Smooth muscle cell (in vitro differentiated cells): ENCODE data around the gene COPS4. TPM values are rescaled to one million over a fixed set of nuclear protein-coding genes. Genes with fewer than 3 reads are reported as not detected.
"Not testable (repeated sequence)": the region's sequence is repeated elsewhere in the genome, so short reads cannot be mapped to it uniquely, and the experiment has no call there.

Experiments used
- DNase-seq: peaks from one replicate; lab custom pipeline; 2025; ENCODE audit not compliant: unreplicated experiment; lab: John Stamatoyannopoulos, UW
- H2AFZ ChIP-seq: fragments of 200-600 bp; sonication (generic); 2 replicates; pipeline ENCODE4 v1.6.0; 2016; ENCODE audit warnings: antibody characterized with exemption, low read depth, mild to moderate bottlenecking
- H3F3A ChIP-seq: fragments of 200-600 bp; sonication (generic); 2 replicates; pipeline ENCODE4 v1.6.0; 2017; ENCODE audit warnings: antibody characterized with exemption, low read depth
- H3K27ac ChIP-seq: fragments of 200-600 bp; sonication (generic); 2 replicates; pipeline ENCODE4 v1.5.1; 2016; ENCODE audit warnings: low read depth, mild to moderate bottlenecking
- H3K27me3 ChIP-seq: fragments of 200-600 bp; sonication (generic); 2 replicates; pipeline ENCODE4 v1.6.1; 2016; ENCODE audit warnings: low read depth, mild to moderate bottlenecking
- H3K36me3 ChIP-seq: fragments of 200-600 bp; sonication (generic); 2 replicates; pipeline ENCODE4 v1.5.1; 2016; ENCODE audit warnings: low read depth
- H3K4me1 ChIP-seq: fragments of 200-600 bp; sonication (generic); 2 replicates; pipeline ENCODE4 v1.5.1; 2016; ENCODE audit warnings: low read depth
- H3K4me2 ChIP-seq: fragments of 200-600 bp; sonication (generic); 2 replicates; pipeline ENCODE4 v1.6.0; 2016; ENCODE audit warnings: mild to moderate bottlenecking
- H3K4me3 ChIP-seq: fragments of 200-600 bp; sonication (generic); 2 replicates; pipeline ENCODE4 v1.5.1; 2016; ENCODE audit warnings: mild to moderate bottlenecking
- H3K79me2 ChIP-seq: fragments of 200-600 bp; sonication (generic); 2 replicates; pipeline ENCODE4 v1.6.0; 2016; ENCODE audit warnings: low read depth, mild to moderate bottlenecking
- H3K9ac ChIP-seq: fragments of 200-600 bp; sonication (generic); 2 replicates; pipeline ENCODE4 v1.6.0; 2016; ENCODE audit warnings: low read depth
- H3K9me3 ChIP-seq: fragments of 200-600 bp; sonication (generic); replicated peaks from 2 replicates; pipeline ENCODE4 v1.5.1; 2016; ENCODE audit warnings: low read depth
- H4K20me1 ChIP-seq: fragments of 200-600 bp; sonication (generic); 2 replicates; pipeline ENCODE4 v1.6.0; 2016; ENCODE audit warnings: low read depth
- CTCF ChIP-seq: fragments of 200-600 bp; sonication (generic); IDR thresholded peaks from 2 replicates; pipeline ENCODE4 v1.5.1; 2017; ENCODE audit warnings: borderline replicate concordance, mild to moderate bottlenecking, antibody characterized with exemption; ENCODE audit not compliant: insufficient read depth, poor library complexity, severe bottlenecking
- WGBS: methylation state at CpG from one replicate; pipeline ENCODE4 v1.1.7; 2016; ENCODE audit warnings: low lambda C conversion rate; 5-methylcytosine and 5-hydroxymethylcytosine counted together
- polyA plus RNA-seq: library from polyadenylated mRNA; unstranded; fragments of >200 nt; fragmentation: Nextera tagmentation; extraction: Ambion mirVana; gene quantifications from 2 replicates; pipeline ENCODE4 v1.2.1, GENCODE V29; 2016
- total RNA-seq: library from RNA; depleted of rRNA; stranded (reverse); fragments of >200 nt; gene quantifications from 2 replicates; pipeline ENCODE4 v1.2.3, GENCODE V29; 2014

The COPS4 gene
- total and polyA plus RNA-seq, 2 experiments from 2014 or later = 41.2 to 55.5 TPM

GRCh38 chr4:83013420-83013867 lies 21.5 kb upstream of the COPS4 start:
- no peaks in the 10 kb centered on the region for H3K9me3 ChIP-seq
- peaks cover 26% of the 10 kb centered on the region for H3K4me1 ChIP-seq
- peaks cover 3% of the 10 kb centered on the region for H4K20me1 ChIP-seq
- H2AFZ ChIP-seq = peak overlapping the region; percentile 96
- peaks cover 16% of the 10 kb centered on the region for H3K79me2 ChIP-seq
- no peaks in the 10 kb centered on the region for H3K27me3 ChIP-seq
- peaks cover 11% of the 10 kb centered on the region for H3F3A ChIP-seq
- no peak for DNase-seq
- peak overlapping the region; percentile 81 for H3K9ac ChIP-seq
- peak overlapping the region; percentile 90 for H3K4me2 ChIP-seq
- 28% methylated on average over 13 of the region's 13 CpGs for WGBS
- H3K36me3 ChIP-seq = no peaks in the 10 kb centered on the region
- TF ChIP-seq CTCF = no peak
- H3K27ac ChIP-seq = peak overlapping the region; percentile 98
- H3K4me3 ChIP-seq = peak overlapping the region; percentile 98

- no peak for DNase-seq
- H3K4me1 ChIP-seq = peaks cover 21% of the 10 kb centered on the region
- peak overlapping the region; percentile 96 for H2AFZ ChIP-seq
- no peak overlapping the region for H3K27ac ChIP-seq
- peak overlapping the region; percentile 98 for H3K4me3 ChIP-seq
- H3K9me3 ChIP-seq = no peaks in the 10 kb centered on the region
- H3F3A ChIP-seq = peaks cover 11% of the 10 kb centered on the region
- peaks cover 3% of the 10 kb centered on the region for H4K20me1 ChIP-seq
- peak overlapping the region; percentile 90 for H3K4me2 ChIP-seq
- peaks cover 11% of the 10 kb centered on the region for H3K79me2 ChIP-seq
- no peaks in the 10 kb centered on the region for H3K36me3 ChIP-seq
- H3K9ac ChIP-seq = no peak overlapping the region
- no peaks in the 10 kb centered on the region for H3K27me3 ChIP-seq
- TF ChIP-seq CTCF = no peak
Observed at GRCh38 chr4:83013902-83014301, 21.1 kb upstream of the COPS4 start.

GRCh38 chr4:83019794-83020494 lies 15.0 kb upstream of the COPS4 start:
- DNase-seq = no peak
- TF ChIP-seq CTCF = no peak
- H3F3A ChIP-seq = no peaks in the 10 kb centered on the region
- no peak overlapping the region for H3K9ac ChIP-seq
- H3K27ac ChIP-seq = no peak overlapping the region
- H4K20me1 ChIP-seq = no peaks in the 10 kb centered on the region
- no peaks in the 10 kb centered on the region for H3K9me3 ChIP-seq
- no peak overlapping the region for H3K4me3 ChIP-seq
- H3K4me2 ChIP-seq = no peak overlapping the region
- no peaks in the 10 kb centered on the region for H3K79me2 ChIP-seq
- WGBS = 88% methylated on average over 3 of the region's 3 CpGs
- no peaks in the 10 kb centered on the region for H3K36me3 ChIP-seq
- H3K27me3 ChIP-seq = no peaks in the 10 kb centered on the region
- no peak overlapping the region for H2AFZ ChIP-seq
- no peaks in the 10 kb centered on the region for H3K4me1 ChIP-seq

- H3K79me2 ChIP-seq = no peaks in the 10 kb centered on the region
- H3K27ac ChIP-seq = no peak overlapping the region
- H3K9me3 ChIP-seq = no peaks in the 10 kb centered on the region
- no peaks in the 10 kb centered on the region for H3K27me3 ChIP-seq
- H2AFZ ChIP-seq = no peak overlapping the region
- 80% methylated on average over 2 of the region's 2 CpGs for WGBS
- no peaks in the 10 kb centered on the region for H3F3A ChIP-seq
- H3K9ac ChIP-seq = no peak overlapping the region
- H3K36me3 ChIP-seq = no peaks in the 10 kb centered on the region
- H4K20me1 ChIP-seq = no peaks in the 10 kb centered on the region
- no peak for TF ChIP-seq CTCF
- H3K4me2 ChIP-seq = no peak overlapping the region
- H3K4me1 ChIP-seq = no peaks in the 10 kb centered on the region
- DNase-seq = no peak
- no peak overlapping the region for H3K4me3 ChIP-seq
Observed at GRCh38 chr4:83022724-83023450, 12.1 kb upstream of the COPS4 start.

- not testable (repeated sequence) for H3K4me2 ChIP-seq, H3K79me2 ChIP-seq, H3K9me3 ChIP-seq, H3K27me3 ChIP-seq, H3K4me1 ChIP-seq, H3F3A ChIP-seq, H4K20me1 ChIP-seq, H3K9ac ChIP-seq, H3K27ac ChIP-seq, H3K4me3 ChIP-seq, H2AFZ ChIP-seq, DNase-seq, H3K36me3 ChIP-seq
- WGBS = 84% methylated on average over 1 of the region's 1 CpG
Observed at GRCh38 chr4:83023599-83023998, 11.4 kb upstream of the COPS4 start.
